Stomach (tissue), 4 donors: Measurements from ENCODE around the gene DUSP6.

ENCODE experiments used
- EP300 ChIP-seq: sonication (generic); formaldehyde crosslinking; IDR thresholded peaks from one replicate; pipeline ENCODE4 v1.6.1; 2017; ENCODE audit warnings: antibody characterized with exemption
- POLR2A ChIP-seq, 4 donors: fragments of 450-650 bp; IDR thresholded peaks; one replicate each; pipeline ENCODE4 v1.6.1; 2016; ENCODE audit warnings: antibody characterized with exemption in 4 of 4, control low read depth in 2 of 4, mild to moderate bottlenecking in 1 of 4, moderate library complexity in 1 of 4
- POLR2AphosphoS5 ChIP-seq, 3 donors: sonication (generic); formaldehyde crosslinking; IDR thresholded peaks; one replicate each; pipeline ENCODE4 v1.6.1; 2016; ENCODE audit warnings: antibody characterized with exemption in 3 of 3
- TF ChIP-seq, protein P1 (sequence below), 7 experiments: fragments of 450-650 bp in 4 of 7; fragments of 200-600 bp in 3 of 7; sonication (generic) in 3 of 7; IDR thresholded peaks; one replicate each; pipeline ENCODE4 v1.5.1; 2016 to 2019; ENCODE audit warnings: antibody characterized with exemption in 7 of 7, control low read depth in 2 of 7, mild to moderate bottlenecking in 1 of 7

DNA sequence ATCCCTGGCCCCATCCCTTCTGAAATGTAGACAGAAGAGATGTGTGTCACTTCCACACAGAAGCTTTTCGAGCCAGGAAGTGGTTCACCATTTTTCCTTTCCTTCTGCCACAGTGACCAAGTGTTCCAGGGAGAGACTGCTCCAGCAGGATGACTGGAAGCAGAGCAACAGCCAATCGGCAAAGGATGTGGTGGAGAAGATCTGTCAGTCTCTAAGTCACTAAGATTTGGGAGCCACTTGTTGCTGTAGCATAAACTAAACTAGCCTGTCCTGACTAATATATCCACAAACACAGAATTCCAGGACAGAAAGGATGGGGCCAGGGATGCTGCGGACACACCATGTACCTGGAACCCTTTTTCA, 42.9 kb downstream of the DUSP6 start:
- TF ChIP-seq, protein P1, sequence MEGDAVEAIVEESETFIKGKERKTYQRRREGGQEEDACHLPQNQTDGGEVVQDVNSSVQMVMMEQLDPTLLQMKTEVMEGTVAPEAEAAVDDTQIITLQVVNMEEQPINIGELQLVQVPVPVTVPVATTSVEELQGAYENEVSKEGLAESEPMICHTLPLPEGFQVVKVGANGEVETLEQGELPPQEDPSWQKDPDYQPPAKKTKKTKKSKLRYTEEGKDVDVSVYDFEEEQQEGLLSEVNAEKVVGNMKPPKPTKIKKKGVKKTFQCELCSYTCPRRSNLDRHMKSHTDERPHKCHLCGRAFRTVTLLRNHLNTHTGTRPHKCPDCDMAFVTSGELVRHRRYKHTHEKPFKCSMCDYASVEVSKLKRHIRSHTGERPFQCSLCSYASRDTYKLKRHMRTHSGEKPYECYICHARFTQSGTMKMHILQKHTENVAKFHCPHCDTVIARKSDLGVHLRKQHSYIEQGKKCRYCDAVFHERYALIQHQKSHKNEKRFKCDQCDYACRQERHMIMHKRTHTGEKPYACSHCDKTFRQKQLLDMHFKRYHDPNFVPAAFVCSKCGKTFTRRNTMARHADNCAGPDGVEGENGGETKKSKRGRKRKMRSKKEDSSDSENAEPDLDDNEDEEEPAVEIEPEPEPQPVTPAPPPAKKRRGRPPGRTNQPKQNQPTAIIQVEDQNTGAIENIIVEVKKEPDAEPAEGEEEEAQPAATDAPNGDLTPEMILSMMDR (IDR thresholded peaks at IDR 0.05), result no peak
- no peak for TF ChIP-seq POLR2AphosphoS5 (IDR thresholded peaks at IDR 0.05)
- no peak for TF ChIP-seq EP300
- TF ChIP-seq POLR2A (IDR thresholded peaks at IDR 0.05), result no peak
